Middle frontal gyrus (tissue), 1 donor: ENCODE data around the gene ACTR8.

Experiments used
- DNase-seq: peaks from one replicate; pipeline ENCODE4 v3.0.0-alpha.2; 2015; ENCODE audit warnings: low spot score; ENCODE audit errors: extremely low spot score

Gene ACTR8

GRCh38 chr3:53834429-53835095 is 47.4 kb downstream of the ACTR8 start:
- DNase-seq = no peak

DNA sequence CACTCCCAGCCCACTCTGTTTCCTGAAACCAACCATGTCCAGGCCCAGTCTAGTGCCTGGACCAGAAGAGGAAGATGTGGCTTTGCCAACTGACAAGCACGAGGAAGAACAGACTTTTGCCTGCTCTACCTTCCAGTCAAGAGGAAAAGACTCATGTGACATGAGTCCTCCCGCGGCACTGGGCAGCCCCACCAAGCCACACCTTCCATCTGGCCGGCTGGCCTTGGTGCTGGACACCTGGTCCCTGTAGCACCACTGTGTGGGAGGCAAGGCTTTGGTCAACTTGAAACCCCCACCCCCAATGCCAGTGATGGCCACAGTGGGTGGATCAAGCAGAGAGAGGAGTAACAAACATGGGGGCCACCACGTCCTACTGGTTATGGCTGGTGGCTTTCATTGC is 48.3 kb downstream of the ACTR8 start:
- no peak for DNase-seq

- no peak for DNase-seq
These were observed 48.8 kb downstream of the ACTR8 start for GRCh38 chr3:53833053-53833645.

- no peak for DNase-seq
These were observed 51.0 kb downstream of the ACTR8 start for GRCh38 chr3:53830944-53831343.

DNA sequence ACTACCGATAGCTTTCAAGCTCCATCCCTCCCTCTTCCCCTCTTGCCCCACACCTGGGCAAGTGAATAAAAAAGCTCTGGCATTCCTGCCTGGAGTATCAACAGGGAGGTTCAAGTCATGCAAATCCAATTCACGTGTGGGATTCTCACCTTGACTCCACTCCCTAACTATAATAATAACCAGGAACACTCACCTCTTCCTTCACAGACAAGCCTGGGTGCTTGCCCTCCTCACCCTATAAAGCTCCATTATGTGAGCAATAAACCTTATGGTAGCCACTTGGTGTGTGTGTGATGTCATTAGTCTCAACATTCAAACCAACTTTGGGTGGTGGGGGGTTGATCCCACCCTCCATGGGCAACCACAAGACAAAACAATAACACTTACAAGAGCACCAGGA is 52.3 kb downstream of the ACTR8 start:
- no peak for DNase-seq

DNA sequence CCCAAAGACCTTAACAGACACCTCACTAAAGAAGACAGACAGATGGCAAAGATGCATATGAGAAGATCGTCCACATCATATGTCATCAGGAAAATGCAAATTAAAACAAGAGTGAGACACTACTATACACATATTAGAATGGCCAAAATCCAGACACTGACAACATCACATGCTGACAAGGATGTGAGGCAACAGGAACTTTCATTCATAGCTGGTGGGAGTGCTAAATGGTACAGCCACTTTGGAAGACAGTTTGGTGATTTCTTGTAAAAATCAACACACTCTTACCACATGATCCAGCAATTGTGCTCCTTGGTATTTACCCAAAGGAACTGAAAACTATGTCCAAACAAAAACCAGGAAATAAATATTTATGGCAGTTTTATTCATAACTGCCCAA is 53.4 kb downstream of the ACTR8 start:
- DNase-seq = no peak

DNA sequence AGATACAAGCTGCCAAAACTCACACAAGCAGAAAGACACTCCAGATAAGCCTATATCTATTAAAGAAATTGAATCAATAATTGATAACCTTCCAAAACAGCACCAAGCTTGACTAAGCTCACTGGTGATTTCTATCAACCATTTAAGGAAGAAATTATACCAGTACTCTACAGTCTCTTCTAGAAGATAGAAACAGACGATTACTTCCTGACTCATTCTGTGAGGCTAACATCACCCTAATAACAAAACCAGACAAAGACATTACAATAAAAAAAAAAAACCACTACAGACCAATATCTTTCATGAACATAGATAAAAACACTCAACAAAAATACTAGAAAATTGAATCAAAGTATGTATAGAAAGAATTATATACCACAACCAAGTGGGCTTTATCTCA is 55.9 kb downstream of the ACTR8 start:
- no peak for DNase-seq

GRCh38 chr3:53824795-53825194 is 57.2 kb downstream of the ACTR8 start:
- no peak for DNase-seq

- DNase-seq = no peak
These were observed 57.8 kb downstream of the ACTR8 start for GRCh38 chr3:53823956-53824657.

DNA sequence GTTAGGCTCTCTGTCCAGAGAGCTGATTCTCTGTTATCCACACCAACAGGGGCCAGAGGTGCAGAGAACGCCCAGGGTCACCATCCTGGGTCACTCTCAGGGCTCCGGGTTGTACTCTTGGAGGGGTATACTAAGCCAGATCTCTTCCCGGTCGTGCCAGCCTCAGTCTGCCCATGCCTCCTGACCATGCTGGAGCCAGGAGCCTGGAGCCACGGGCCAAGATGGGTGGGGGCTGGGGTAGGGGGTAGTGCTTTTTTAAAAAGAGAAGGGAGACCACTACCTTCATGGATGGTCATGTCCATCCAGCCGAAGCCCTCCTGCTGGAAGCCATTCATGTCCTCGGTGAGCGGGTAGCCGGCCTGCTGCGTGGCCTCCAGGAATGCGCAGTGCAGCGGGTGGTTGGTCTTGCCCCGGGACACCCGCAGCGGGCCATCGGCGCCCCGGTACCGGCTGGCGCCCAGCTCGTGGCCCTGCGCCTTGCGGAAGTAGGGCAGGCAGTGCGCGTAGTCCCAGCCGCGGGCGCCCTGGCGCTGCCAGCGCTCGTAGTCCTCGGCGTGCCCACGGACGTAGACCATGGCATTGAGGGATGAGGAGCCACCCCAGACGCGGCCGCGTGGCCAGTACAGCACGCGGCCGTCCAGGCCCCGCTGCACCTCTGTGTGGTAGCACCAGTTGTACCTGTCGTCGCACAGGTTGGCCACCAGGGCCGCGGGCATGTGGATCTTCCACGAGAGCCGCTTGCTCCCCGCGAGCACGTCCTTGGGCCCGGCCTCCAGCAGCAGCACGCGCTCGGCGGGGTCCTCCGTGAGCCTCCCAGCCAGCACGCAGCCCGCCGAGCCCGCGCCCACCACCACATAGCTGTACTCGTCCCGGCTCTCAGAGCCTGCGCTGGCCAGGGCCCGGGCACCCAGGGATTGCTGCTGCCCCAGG is 58.7 kb downstream of the ACTR8 start:
- no peak for DNase-seq

- no peak for DNase-seq
These were observed 59.6 kb downstream of the ACTR8 start for GRCh38 chr3:53822331-53822741.

DNA sequence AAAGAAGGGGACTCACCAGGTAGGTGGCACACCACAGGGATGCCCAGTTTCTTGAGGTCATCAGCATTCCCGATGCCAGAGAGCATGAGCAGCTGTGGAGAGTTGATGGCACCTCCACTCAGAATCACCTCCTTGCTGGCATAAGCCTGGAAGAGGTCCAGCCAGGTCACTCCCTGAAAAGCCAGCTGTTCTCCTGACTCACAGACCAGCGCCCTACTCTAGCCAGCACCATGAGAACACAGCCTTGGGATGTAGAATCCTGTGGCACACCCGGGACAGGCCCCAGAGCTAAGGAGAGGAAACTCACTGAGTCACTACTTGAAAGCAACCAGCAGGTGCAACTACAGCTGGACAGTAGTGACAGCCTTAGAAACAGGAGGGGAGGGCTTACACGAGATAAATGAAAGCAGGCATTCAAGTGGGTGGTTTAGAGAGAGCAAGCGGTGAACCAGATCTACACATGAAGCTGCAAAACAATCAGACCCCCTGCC is 60.3 kb downstream of the ACTR8 start:
- no peak for DNase-seq

- DNase-seq = no peak
These were observed 61.0 kb downstream of the ACTR8 start for GRCh38 chr3:53820756-53821580.

- DNase-seq = no peak
These were observed 61.9 kb downstream of the ACTR8 start for GRCh38 chr3:53820084-53820483.

DNA sequence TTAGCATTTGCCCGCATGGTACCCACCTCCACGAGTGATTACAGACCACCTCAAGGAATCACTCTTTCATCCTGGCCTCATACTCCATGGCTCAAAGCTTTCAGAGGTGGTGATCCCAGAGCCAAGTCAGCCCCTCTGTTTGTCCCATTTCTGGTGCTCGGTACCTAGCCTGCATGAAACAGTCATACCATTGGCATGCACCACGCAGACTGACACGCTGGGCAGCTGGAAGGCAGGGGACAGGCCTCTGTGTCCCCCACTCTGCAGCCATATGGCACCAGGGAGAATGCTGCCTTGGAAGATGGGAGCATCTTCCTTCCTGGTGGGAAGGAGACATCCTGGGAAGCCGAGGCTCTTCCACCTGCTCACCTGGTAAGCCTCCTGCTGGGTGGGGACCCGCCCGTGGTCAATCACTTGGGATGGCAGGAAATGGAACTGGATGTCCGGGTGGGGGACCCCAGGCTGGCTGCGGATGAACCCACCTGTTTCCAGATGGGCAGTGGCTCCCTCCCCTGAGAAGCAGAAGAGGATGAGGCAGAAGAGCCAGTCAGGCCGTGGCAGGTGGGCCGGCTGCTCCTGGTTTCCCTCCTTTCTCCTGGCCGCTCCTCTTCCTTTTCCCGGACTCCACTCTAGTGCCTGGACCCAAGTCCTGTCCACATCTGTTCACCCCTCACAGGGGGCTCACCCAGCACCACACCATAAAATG is 62.6 kb downstream of the ACTR8 start:
- DNase-seq = no peak

GRCh38 chr3:53818221-53819162 is 63.5 kb downstream of the ACTR8 start:
- no peak for DNase-seq

DNA sequence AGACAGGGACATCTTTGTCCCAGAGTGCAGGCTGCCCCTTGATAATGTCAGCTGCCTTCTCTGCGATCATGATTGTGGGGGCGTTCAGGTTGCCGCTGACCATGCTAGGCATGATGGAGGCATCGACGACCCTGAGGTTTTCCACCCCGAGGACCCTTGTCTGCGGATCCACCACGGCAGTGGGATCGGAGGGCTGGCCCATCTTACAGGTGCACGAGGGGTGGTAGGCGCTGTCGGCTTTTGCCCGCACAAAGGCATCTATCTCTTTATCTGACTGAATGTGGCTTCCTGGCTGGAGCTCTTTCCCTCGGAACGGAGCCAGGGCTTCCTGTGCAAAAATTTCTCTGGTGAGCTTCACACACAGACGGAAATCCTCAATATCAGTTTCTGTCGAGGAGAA is 64.1 kb downstream of the ACTR8 start:
- DNase-seq = no peak

GRCh38 chr3:53817211-53817610 is 64.7 kb downstream of the ACTR8 start:
- no peak for DNase-seq
